ENCODE measurements around the gene TTC31. TPM values are rescaled to one million over a fixed set of nuclear protein-coding genes. Genes with fewer than 3 reads are reported as not detected.
"Not testable (repeated sequence)": the region's sequence is repeated elsewhere in the genome, so short reads cannot be mapped to it uniquely, and the experiment has no call there.

TTC31 gene
- total RNA-seq, 1 donor from 2014 or later: 19.5 TPM

DNA sequence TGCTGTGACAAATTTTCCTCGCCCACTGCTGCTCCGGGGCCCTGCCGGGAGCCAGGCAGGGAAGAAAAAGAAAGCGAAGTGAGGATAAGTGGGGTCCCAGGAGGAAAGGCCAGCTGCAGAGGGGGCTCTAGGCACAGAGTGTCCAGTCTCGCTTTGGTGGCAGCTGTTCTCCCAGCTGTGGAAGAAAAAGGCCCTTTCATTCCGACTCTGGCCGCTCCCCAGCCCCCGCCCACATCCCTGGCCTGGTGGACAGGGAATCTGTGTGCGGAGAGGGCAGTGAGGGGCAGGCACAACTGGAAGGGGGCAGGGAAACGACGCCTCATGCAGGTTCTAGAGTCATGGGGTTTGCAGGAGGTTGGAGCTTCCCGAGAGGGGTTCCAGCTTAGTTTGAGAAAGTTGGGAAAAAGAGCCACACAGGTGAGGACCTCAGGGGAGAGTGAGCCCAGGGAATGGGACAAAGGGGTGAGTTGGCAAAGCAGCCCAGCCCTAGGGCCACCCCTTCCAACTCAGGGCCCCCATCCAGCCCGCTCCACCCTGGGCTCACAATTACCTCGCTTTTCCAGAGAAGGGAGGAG, 43.0 kb upstream of the TTC31 start:
- Histone ChIP-seq H3K4me3 (peak overlapping the region; percentile 68), H3K9me3 (no peaks in the 10 kb centered on the region), H3K36me3 (no peaks in the 10 kb centered on the region), H3K27ac (peak overlapping the region; percentile 77 to 86), H3K27me3 (no peaks in the 10 kb centered on the region), H3K4me1 (peaks cover 12 to 30% of the 10 kb centered on the region in 2 donors)
- TF ChIP-seq, protein P1, sequence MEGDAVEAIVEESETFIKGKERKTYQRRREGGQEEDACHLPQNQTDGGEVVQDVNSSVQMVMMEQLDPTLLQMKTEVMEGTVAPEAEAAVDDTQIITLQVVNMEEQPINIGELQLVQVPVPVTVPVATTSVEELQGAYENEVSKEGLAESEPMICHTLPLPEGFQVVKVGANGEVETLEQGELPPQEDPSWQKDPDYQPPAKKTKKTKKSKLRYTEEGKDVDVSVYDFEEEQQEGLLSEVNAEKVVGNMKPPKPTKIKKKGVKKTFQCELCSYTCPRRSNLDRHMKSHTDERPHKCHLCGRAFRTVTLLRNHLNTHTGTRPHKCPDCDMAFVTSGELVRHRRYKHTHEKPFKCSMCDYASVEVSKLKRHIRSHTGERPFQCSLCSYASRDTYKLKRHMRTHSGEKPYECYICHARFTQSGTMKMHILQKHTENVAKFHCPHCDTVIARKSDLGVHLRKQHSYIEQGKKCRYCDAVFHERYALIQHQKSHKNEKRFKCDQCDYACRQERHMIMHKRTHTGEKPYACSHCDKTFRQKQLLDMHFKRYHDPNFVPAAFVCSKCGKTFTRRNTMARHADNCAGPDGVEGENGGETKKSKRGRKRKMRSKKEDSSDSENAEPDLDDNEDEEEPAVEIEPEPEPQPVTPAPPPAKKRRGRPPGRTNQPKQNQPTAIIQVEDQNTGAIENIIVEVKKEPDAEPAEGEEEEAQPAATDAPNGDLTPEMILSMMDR (IDR thresholded peaks at IDR 0.05): no peak
- intact Hi-C loops (cut with DNase I): loop anchor here (1.0 kb wide), 1 partner anchor 19 kb away; the partner anchor contains the start of genes C2orf81 and WDR54
- peak in 1 of 2 donors; percentile 72 for DNase-seq (ENCODE audit: low spot score in 2 of 2)

DNA sequence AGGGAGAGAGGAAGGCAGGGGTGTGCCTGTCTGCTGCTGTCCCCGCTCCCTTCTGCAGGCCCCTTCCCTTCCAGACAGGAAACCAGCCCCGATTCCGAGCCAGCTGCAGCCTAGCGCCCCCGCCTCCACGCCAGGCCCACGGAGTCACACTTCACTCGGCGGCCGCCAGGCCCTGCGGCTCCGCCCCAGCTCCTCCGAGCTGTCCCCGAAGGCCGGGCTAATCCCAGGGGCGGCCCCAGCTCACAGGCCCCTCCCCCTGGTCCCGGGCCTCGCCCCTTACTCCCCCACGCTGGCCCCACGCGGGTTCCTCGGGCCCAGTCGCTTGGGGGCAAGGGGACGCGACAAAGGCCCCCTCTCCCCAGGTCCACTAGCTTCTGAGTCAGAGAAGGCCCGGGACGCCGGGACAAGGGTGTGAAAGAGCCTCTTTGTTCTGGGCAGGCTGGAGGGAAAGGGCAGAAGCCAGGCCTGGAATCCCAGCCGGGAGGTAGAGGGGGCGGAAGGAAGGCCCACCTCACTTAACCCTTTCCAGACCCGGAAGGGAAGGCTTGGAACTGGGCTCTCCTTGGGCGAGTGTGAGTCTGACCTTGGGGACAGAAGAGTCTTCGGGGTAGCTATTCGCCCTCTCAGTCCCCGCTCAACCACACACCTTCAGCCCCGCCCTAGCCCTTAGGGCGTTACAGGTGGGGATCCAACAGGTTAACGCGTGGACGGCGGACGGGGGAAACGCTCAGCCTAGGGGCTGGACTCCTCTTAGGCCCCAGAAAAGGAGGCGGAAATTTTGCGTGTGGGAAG, 42.3 kb upstream of the TTC31 start:
- Histone ChIP-seq H3K27me3 (no peaks in the 10 kb centered on the region), H3K4me3 (peak overlapping the region; percentile 68), H3K9me3 (no peaks in the 10 kb centered on the region), H3K4me1 (peaks cover 12 to 30% of the 10 kb centered on the region in 2 donors), H3K27ac (peak overlapping the region; percentile 77 to 86), H3K36me3 (no peaks in the 10 kb centered on the region)
- DNase-seq (ENCODE audit: low spot score in 2 of 2): peak in 1 of 2 donors; percentile 89
- TF ChIP-seq, protein P1 (IDR thresholded peaks at IDR 0.05): peak; percentile 32 to 48 (median 38)
- intact Hi-C loops (cut with DNase I): loop anchor here (1.0 kb wide), 1 partner anchor 19 kb away; the partner anchor contains the start of genes C2orf81 and WDR54

DNA sequence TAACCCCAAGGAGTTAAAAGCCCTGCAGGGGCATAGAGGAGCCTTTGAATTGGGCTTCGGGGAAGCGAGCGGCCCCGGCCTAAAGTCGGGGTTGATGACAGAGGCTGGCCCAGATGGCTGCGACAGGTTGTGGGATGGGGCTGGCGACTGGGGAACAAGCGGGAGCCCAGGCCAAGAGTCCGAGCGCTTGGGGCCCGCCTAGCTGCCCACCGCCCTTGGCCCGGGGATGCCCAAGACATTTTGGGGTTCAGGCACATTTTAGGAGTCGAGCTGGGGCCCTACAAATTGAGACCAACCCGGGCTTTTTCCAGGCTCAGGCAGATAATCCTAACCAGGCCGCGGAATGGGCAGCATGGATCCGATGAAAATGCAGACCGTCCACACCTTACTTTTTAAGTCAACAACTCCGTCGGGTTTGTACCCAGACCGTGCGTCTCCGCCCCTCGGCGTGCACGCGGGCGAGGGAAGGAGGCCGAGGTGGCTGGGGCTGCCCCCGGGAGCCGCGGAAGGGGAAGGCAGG, 41.7 kb upstream of the TTC31 start:
- Histone ChIP-seq H3K4me1 (peaks cover 12 to 30% of the 10 kb centered on the region in 2 donors), H3K4me3 (peak overlapping the region; percentile 68), H3K36me3 (no peaks in the 10 kb centered on the region), H3K9me3 (no peaks in the 10 kb centered on the region), H3K27me3 (no peaks in the 10 kb centered on the region), H3K27ac (peak overlapping the region; percentile 77 to 86)
- intact Hi-C loops (cut with DNase I): no loop called here
- DNase-seq (ENCODE audit: low spot score in 2 of 2): no peak
- TF ChIP-seq, protein P1 (IDR thresholded peaks at IDR 0.05): no peak

DNA sequence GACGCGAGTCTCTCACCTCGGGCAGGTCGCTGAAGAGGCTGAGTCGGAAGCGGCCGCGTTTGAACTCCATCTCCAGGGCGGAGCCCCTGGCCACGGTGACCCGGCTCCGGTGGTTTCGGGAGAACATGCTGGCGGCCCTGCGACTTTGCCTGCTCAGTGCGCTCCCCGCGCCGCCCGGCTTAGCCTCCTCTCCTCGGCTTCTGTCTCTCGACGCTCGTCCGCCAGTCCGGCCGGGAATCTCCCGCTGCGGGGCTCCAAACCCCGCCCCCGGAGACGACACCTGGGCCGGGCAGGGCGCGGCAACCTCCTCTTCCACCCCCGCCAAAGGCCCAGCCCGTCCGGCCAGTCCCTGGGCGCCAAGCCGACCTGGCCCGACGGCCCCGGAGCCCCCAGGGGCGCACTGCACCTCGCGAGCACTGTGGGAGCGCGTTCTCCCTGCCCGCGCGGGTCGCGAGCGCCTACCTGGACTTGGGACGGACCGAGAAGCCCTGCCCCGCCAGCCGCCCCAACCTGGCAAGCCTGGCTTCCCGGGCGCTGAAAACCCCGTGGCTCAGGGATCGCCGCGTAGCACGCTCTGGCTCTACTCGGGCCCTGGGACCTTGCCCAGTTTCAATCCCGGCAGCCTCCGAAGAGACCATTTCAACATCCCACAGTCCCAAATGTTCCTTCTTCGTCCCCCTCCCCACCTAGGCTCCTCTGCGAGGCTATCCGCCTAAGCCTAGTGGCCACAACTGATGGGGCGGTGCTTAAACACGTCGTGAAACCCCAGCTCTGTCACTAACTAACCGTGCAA, 41.0 kb upstream of the TTC31 start, which contains the start of gene RTKN:
Gene RTKN, minus strand, starts transcription at position 248 of the 793 bp plus-strand sequence. Its CDS starts 121 bp downstream, at position 127.
- H3K27ac ChIP-seq: peak within 1 kb of the TSS; percentile 77 to 86
- H3K4me3 ChIP-seq: peak within 1 kb of the TSS; percentile 68
- H3K4me1 ChIP-seq: peaks cover 12 to 30% of the 10 kb centered on the region in 2 donors
- TF ChIP-seq, protein P1 (IDR thresholded peaks at IDR 0.05): no peak
- no peaks in the 10 kb centered on the region for H3K9me3 ChIP-seq
- no peaks in the 10 kb centered on the region for H3K36me3 ChIP-seq
- intact Hi-C loops (cut with DNase I): no loop called here
- no peak for DNase-seq (ENCODE audit: low spot score in 2 of 2)
- H3K27me3 ChIP-seq: no peaks in the 10 kb centered on the region

DNA sequence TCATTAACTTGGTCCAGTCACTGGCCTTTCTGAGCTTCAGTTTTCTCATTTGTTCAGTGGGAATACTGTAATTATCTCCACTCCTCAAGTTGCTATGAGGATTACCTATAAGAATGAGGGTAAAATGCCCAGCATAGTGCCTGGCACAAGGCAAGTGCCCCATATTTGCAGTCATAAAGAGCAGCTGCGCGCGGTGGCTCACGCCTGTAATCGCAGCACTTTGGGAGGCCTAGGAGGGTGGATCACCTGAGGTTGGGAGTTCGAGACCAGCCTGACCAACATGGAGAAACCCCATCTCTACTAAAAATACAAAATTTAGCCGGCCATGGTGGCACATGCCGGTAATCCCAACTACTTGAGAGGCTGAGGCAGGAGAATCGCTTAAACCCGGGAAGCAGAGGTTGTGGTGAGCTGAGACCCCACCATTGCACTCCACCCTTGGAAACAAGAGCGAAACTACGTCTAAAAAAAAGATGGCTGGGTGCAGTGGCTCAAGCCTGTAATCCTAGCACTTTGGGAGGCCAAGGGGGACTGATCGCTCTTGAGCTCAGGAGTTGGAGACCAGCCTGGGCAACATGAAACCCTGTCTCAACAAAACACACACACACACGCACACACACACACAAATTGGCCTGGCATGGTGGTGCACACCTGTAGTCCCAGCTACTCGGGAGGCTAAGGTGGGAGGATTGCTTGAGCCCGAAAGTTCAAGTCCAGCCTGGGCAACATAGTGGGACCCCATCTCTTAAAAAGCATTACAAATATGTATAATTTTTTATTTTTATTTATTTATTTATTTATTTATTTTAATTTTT, 40.2 kb upstream of the TTC31 start:
- intact Hi-C loops (cut with DNase I); H3K36me3 ChIP-seq; DNase-seq (ENCODE audit: low spot score in 2 of 2); H3K27me3 ChIP-seq; H3K9me3 ChIP-seq; H3K27ac ChIP-seq: not testable (repeated sequence)
- peaks cover 12 to 30% of the 10 kb centered on the region in 2 donors for H3K4me1 ChIP-seq
- peak overlapping the region; percentile 68 for H3K4me3 ChIP-seq
